Gastroesophageal sphincter (tissue), 4 donors: ENCODE data around the gene SMIM12. TPM values are rescaled to one million over a fixed set of nuclear protein-coding genes. Genes with fewer than 3 reads are reported as not detected.

Experiments
- ATAC-seq: fragments of 150-250 bp; one replicate; pipeline ENCODE4 v1.9.1; 2016; ENCODE audit warnings: mild to moderate bottlenecking, moderate library complexity
- H3K27ac ChIP-seq, 4 donors: fragments of 200-600 bp; sonication (generic) in 3 of 4; 1 replicate in 3 of 4; 2 replicates in 1 of 4; pipeline ENCODE4 v1.5.1; 2016 to 2019
- H3K27me3 ChIP-seq: fragments of 200-600 bp; sonication (generic); one replicate; pipeline ENCODE4 v1.5.1; 2019
- H3K36me3 ChIP-seq, 2 donors: fragments of 200-600 bp; sonication (generic); one replicate each; pipeline ENCODE4 v1.5.1; 2019; ENCODE audit warnings: control low read depth in 1 of 2
- H3K4me1 ChIP-seq, 3 donors: fragments of 200-600 bp; sonication (generic); 1 replicate in 2 of 3; 2 replicates in 1 of 3; pipeline ENCODE4 v1.5.1; 2016 to 2019; ENCODE audit warnings: control low read depth in 2 of 3
- H3K4me3 ChIP-seq, 2 donors: fragments of 200-600 bp; sonication (generic); one replicate each; pipeline ENCODE4 v1.5.1; 2019; ENCODE audit warnings: mild to moderate bottlenecking in 1 of 2, moderate library complexity in 1 of 2
- H3K9me3 ChIP-seq, 3 donors: fragments of 200-600 bp; sonication (generic); one replicate each; pipeline ENCODE4 v1.5.1; 2017 to 2019; ENCODE audit warnings: control low read depth in 2 of 3
- EP300 ChIP-seq: sonication (generic); formaldehyde crosslinking; IDR thresholded peaks from one replicate; pipeline ENCODE4 v1.6.1; 2017; ENCODE audit warnings: antibody characterized with exemption, mild to moderate bottlenecking
- POLR2A ChIP-seq, 2 donors: fragments of 450-650 bp; IDR thresholded peaks; one replicate each; pipeline ENCODE4 v1.6.1; 2017; ENCODE audit warnings: antibody characterized with exemption in 2 of 2, mild to moderate bottlenecking in 2 of 2, moderate library complexity in 1 of 2
- POLR2AphosphoS5 ChIP-seq: sonication (generic); formaldehyde crosslinking; IDR thresholded peaks from one replicate; pipeline ENCODE4 v1.6.1; 2017; ENCODE audit warnings: antibody characterized with exemption
- whole genome bisulfite sequencing, 2 donors: methylation state at CpG; one replicate each; pipeline ENCODE4 v1.1.5; 2018; ENCODE audit warnings: low coverage in 1 of 2; 5-methylcytosine and 5-hydroxymethylcytosine counted together
- total RNA-seq, 4 donors: library from RNA; depleted of rRNA; stranded (reverse); fragments of >200 nt; gene quantifications; one replicate each; pipeline ENCODE4 v1.1.0, GENCODE V29; 2016
- TF ChIP-seq, protein P1 (sequence below), 4 experiments: fragments of 200-600 bp in 2 of 4; fragments of 450-650 bp in 2 of 4; sonication (generic) in 1 of 4; IDR thresholded peaks; one replicate each; pipeline ENCODE4 v1.5.1; 2017 to 2019; ENCODE audit warnings: antibody characterized with exemption in 4 of 4, mild to moderate bottlenecking in 2 of 4, moderate library complexity in 2 of 4

Gene SMIM12
- total RNA-seq, 4 donors from 2014 or later, result 34.2 to 52.0 (median 37.8) TPM

DNA sequence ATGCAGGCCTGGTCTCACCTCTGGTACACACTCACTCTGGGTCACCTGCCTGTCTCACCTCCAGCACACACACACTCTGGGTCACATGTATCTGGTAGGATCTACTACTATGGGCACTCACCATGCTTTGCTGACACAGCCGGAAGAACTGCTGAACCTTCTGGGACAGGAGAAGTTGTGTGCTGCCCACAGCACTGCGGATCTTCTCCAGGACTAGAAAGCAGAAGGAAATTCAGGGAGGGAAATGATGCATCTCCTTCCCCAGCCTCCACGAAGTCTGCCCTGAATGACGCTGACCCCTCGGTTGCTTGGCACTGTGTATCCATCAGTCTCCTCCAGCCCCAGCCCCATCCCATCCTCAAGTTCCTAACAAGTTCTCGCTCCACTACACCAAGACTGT is 7.9 kb upstream of the SMIM12 start:
- Histone ChIP-seq H3K36me3 (no peaks in the 10 kb centered on the region), H3K9me3 (no peaks in the 10 kb centered on the region), H3K27me3 (peaks cover 10% of the 10 kb centered on the region), H3K4me1 (peaks cover 0 to 19% (median 12%) of the 10 kb centered on the region in 3 donors), H3K4me3 (no peak overlapping the region), H3K27ac (peak overlapping the region in 1 of 4 donors; percentile 89)
- TF ChIP-seq EP300 (no peak), POLR2AphosphoS5 (no peak), POLR2A (IDR thresholded peaks at IDR 0.05) (no peak)
- TF ChIP-seq, protein P1, sequence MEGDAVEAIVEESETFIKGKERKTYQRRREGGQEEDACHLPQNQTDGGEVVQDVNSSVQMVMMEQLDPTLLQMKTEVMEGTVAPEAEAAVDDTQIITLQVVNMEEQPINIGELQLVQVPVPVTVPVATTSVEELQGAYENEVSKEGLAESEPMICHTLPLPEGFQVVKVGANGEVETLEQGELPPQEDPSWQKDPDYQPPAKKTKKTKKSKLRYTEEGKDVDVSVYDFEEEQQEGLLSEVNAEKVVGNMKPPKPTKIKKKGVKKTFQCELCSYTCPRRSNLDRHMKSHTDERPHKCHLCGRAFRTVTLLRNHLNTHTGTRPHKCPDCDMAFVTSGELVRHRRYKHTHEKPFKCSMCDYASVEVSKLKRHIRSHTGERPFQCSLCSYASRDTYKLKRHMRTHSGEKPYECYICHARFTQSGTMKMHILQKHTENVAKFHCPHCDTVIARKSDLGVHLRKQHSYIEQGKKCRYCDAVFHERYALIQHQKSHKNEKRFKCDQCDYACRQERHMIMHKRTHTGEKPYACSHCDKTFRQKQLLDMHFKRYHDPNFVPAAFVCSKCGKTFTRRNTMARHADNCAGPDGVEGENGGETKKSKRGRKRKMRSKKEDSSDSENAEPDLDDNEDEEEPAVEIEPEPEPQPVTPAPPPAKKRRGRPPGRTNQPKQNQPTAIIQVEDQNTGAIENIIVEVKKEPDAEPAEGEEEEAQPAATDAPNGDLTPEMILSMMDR (IDR thresholded peaks at IDR 0.05), result no peak
- WGBS, 2 donors, result 94 to 100% methylated on average over 3 of the region's 6 CpGs
- no peak for ATAC-seq

DNA sequence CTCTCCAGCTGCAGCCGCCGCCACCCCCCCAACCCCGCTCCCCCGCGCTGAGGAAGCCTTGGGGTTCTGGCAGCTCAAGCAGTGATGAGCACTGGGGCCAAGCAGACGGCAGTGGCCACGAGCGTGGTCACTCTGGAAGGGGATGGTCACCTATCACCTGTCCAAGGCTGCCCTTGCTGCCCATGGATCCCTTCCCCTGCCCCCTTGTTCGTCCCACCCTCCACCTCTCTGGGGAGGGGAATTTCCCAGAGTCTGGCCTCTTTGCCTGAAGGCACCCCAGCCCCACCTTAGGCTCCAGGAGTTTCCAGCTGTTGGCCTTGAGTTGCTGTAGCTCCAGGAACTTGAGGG is 7.2 kb upstream of the SMIM12 start:
- H3K36me3 ChIP-seq, result no peaks in the 10 kb centered on the region
- peaks cover 3% of the 10 kb centered on the region for H3K27me3 ChIP-seq
- TF ChIP-seq, protein P1 (IDR thresholded peaks at IDR 0.05), result no peak
- TF ChIP-seq EP300, result no peak
- no peak for TF ChIP-seq POLR2AphosphoS5
- TF ChIP-seq POLR2A (IDR thresholded peaks at IDR 0.05), result no peak
- H3K4me3 ChIP-seq, result peak overlapping the region; percentile 56 to 80
- 40% methylated on average over 1 of the region's 9 CpGs; no CpG with 5 or more reads in 1 of the 2 donors for WGBS, 2 donors
- peaks cover 0 to 19% (median 12%) of the 10 kb centered on the region in 3 donors for H3K4me1 ChIP-seq
- peak overlapping the region in 3 of 4 donors; percentile 85 to 89 (median 88) for H3K27ac ChIP-seq
- no peaks in the 10 kb centered on the region for H3K9me3 ChIP-seq
- no peak for ATAC-seq

DNA sequence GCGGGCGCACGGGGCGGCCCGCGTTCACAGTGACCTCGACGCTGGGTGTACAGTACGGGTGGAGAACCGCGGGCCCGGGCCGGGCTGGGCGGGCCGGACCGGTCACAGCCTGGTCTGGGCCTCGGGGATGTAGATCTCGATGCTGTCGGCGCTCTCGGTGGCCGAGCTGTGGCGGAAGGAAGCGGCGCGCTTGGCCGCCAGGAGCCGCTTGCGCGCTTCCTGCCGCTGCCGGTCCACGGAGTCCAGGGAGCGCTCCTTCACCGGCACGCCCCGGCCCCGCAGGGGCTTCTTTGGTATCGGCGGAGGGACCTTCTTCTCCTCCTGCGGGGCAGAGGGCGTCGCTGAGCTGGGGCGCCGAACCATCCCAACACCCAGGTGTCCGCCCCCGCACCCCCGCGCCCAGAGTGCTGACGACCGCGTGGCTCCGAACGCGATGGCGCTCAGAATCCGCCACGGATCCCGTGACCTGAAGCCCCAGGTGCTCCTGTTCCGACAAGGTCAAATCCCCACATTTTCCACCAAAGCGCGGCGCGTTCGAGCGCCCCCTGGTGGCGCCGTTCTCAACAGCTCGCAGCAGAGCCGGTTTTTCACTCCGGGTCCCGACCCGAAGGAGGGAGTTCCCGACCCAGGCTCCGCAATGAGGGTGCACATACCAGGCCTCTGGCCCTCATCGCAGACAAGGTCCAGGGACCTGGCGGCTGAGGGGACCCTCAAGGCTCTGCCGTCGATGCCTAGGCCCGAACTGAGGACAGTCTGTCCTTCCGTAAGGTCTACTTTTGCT is 6.6 kb upstream of the SMIM12 start:
- Histone ChIP-seq H3K4me3 (peak overlapping the region; percentile 56 to 80), H3K9me3 (no peaks in the 10 kb centered on the region), H3K27ac (peak overlapping the region; percentile 40 to 89 (median 86)), H3K4me1 (peaks cover 0 to 19% (median 12%) of the 10 kb centered on the region in 3 donors), H3K36me3 (no peaks in the 10 kb centered on the region), H3K27me3 (no peaks in the 10 kb centered on the region)
- TF ChIP-seq POLR2A (IDR thresholded peaks at IDR 0.05) (peak in 1 of 2 donors; percentile 21), POLR2AphosphoS5 (no peak), EP300 (no peak)
- TF ChIP-seq, protein P1 (IDR thresholded peaks at IDR 0.05), result peak; percentile 87 to 98 (median 94)
- WGBS, 2 donors, result no CpG with 5 or more reads among the region's 81 CpGs
- peak; percentile 81 for ATAC-seq

DNA sequence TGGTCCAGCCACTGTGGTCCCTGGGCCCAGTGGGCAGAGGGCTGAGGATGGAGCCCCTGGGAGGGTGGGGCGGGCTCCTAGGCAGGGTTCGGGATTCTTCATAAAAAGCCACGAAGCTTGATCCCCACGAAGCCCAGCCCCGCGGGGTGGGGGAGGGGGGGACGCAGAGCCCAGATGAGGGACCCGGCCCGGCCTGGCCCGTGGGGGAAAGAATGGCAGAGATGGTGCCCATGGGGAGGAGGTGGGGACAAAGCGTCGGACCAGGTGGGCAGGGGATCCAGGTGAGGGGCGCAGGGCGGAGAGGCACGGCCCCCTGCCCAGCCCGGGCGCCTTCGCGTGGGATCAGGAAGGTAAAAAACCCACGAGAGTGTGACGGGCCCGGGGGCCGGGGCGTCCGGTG is 6.0 kb upstream of the SMIM12 start:
- ATAC-seq, result no peak
- Histone ChIP-seq H3K27me3 (no peaks in the 10 kb centered on the region), H3K4me3 (peak overlapping the region; percentile 56 to 80), H3K36me3 (no peaks in the 10 kb centered on the region), H3K4me1 (peaks cover 0 to 19% (median 12%) of the 10 kb centered on the region in 3 donors), H3K27ac (peak overlapping the region in 3 of 4 donors; percentile 85 to 89 (median 88)), H3K9me3 (no peaks in the 10 kb centered on the region)
- TF ChIP-seq POLR2AphosphoS5 (no peak), POLR2A (IDR thresholded peaks at IDR 0.05) (no peak)
- no CpG with 5 or more reads among the region's 25 CpGs for WGBS, 2 donors

DNA sequence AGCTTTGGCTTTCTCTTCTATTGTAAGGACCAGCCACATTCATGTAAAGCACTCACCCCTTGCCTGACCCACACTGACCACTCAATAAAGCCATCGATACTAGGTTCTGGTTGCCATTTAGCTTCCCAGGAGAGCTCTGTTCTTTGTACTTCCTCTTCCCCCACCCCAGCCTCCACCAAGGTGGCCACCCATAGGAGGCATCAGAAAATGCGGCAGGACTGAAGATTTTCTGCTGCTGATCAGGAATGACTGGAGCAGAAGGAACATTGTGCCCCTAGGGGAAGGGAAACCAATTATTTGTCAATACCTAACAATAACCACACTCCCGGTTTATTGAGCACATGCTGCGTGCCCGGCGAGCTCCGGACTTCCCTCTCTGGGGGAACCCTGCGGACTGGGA is 5.2 kb upstream of the SMIM12 start:
- no peaks in the 10 kb centered on the region for H3K36me3 ChIP-seq

More for the DNA sequence above, 5.2 kb upstream of the SMIM12 start:
- TF ChIP-seq POLR2AphosphoS5 (no peak), POLR2A (IDR thresholded peaks at IDR 0.05) (no peak), EP300 (no peak)
- TF ChIP-seq, protein P1 (IDR thresholded peaks at IDR 0.05), result no peak
- peaks cover 0 to 27% (median 16%) of the 10 kb centered on the region in 3 donors for H3K4me1 ChIP-seq
- no peak overlapping the region for H3K27ac ChIP-seq
- 70 to 100% methylated on average over 2 to 4 of the region's 8 CpGs for WGBS, 2 donors
- no peaks in the 10 kb centered on the region for H3K27me3 ChIP-seq
- ATAC-seq, result no peak
- no peaks in the 10 kb centered on the region for H3K9me3 ChIP-seq
- H3K4me3 ChIP-seq, result no peak overlapping the region
